WTC11 (cell line): ENCODE measurements around the gene RAI14.

Experiments
- CTCF ChIP-seq: fragments of 200-600 bp; IDR thresholded peaks from 2 replicates; pipeline ENCODE4 v1.8.0; 2022; ENCODE audit warnings: antibody characterized with exemption
- EMX1 ChIP-seq: fragments of 250-450 bp; sonication (Bioruptor Pico); IDR thresholded peaks from 2 replicates; pipeline ENCODE4 v1.8.0; 2021; ENCODE audit warnings: mild to moderate bottlenecking
- ESRRA ChIP-seq: sonication (generic); formaldehyde crosslinking; IDR thresholded peaks from 2 replicates; pipeline ENCODE4 v1.8.1; 2022; ENCODE audit warnings: mild to moderate bottlenecking, missing genetic modification reagents, borderline replicate concordance
- HMGA2 ChIP-seq: fragments of 250-450 bp; sonication (Bioruptor Pico); IDR thresholded peaks from 2 replicates; pipeline ENCODE4 v1.4.0; 2021; ENCODE audit warnings: mild to moderate bottlenecking, moderate library complexity
- NFYB ChIP-seq: sonication (generic); formaldehyde crosslinking; conservative IDR thresholded peaks from 2 replicates; pipeline ENCODE4 v1.8.0; 2022; ENCODE audit warnings: low read depth, missing genetic modification reagents
- SP1 ChIP-seq: sonication (generic); formaldehyde crosslinking; conservative IDR thresholded peaks from 2 replicates; pipeline ENCODE4 v1.8.1; 2022; ENCODE audit warnings: missing genetic modification reagents
- USF2 ChIP-seq: sonication (generic); formaldehyde crosslinking; IDR thresholded peaks from 2 replicates; pipeline ENCODE4 v1.8.1; 2023; ENCODE audit warnings: mild to moderate bottlenecking, missing genetic modification reagents, moderate library complexity

- no peak for TF ChIP-seq CTCF
- no peak for TF ChIP-seq SP1 (CRISPR knock-in tag)
- TF ChIP-seq EMX1 (CRISPR knock-in tag) = no peak
- TF ChIP-seq ESRRA = no peak
- TF ChIP-seq HMGA2 (CRISPR knock-in tag) = no peak
- TF ChIP-seq NFYB (CRISPR knock-in tag) = no peak
- no peak for TF ChIP-seq USF2
Observed at GRCh38 chr5:34652466-34652865, 3.7 kb upstream of the RAI14 start.
